Muscle layer of colon (tissue), 2 donors: ENCODE measurements around the gene MARS2.
"Not testable (repeated sequence)": the region's sequence is repeated elsewhere in the genome, so short reads cannot be mapped to it uniquely, and the experiment has no call there.

Experiments used
- H3K27ac ChIP-seq: one replicate; pipeline ENCODE4 v1.7.0; 2013; ENCODE audit warnings: low read depth, mild to moderate bottlenecking, low read length, moderate library complexity
- H3K27me3 ChIP-seq, 2 donors: one replicate each; pipeline ENCODE4 v1.7.0; 2013; ENCODE audit warnings: low read length in 2 of 2, mild to moderate bottlenecking in 2 of 2; ENCODE audit not compliant: insufficient read depth in 2 of 2, control insufficient read depth in 1 of 2
- H3K36me3 ChIP-seq: one replicate; pipeline ENCODE4 v1.7.0; 2013; ENCODE audit warnings: mild to moderate bottlenecking, low read length; ENCODE audit not compliant: insufficient read depth
- H3K4me1 ChIP-seq: one replicate; pipeline ENCODE4 v1.7.0; 2013; ENCODE audit warnings: mild to moderate bottlenecking, low read length; ENCODE audit not compliant: insufficient read depth
- H3K4me3 ChIP-seq, 2 donors: one replicate each; pipeline ENCODE4 v1.7.0; 2013; ENCODE audit warnings: low read length in 2 of 2, low read depth in 1 of 2, mild to moderate bottlenecking in 1 of 2, moderate library complexity in 1 of 2
- H3K9ac ChIP-seq: one replicate; pipeline ENCODE4 v1.7.0; 2013; ENCODE audit warnings: low read length
- H3K9me3 ChIP-seq: one replicate; pipeline ENCODE4 v1.7.0; 2013; ENCODE audit warnings: mild to moderate bottlenecking, low read length
- donor health status: abdominal sarcoma.
- donor health status: Adenocarcinoma of cecum.

The MARS2 gene

GRCh38 chr2:197707316-197708213 lies 2.4 kb downstream of the MARS2 start:
- Histone ChIP-seq H3K4me3 (peak overlapping the region in 1 of 2 donors; percentile 28), H3K4me1 (peaks cover 30% of the 10 kb centered on the region), H3K9ac (no peak overlapping the region), H3K27ac (no peak overlapping the region), H3K9me3 (no peaks in the 10 kb centered on the region), H3K27me3 (no peaks in the 10 kb centered on the region), H3K36me3 (peaks cover 4% of the 10 kb centered on the region)

GRCh38 chr2:197708331-197708730 lies 3.2 kb downstream of the MARS2 start:
- peaks cover 4% of the 10 kb centered on the region for H3K36me3 ChIP-seq
- no peaks in the 10 kb centered on the region for H3K27me3 ChIP-seq
- H3K9me3 ChIP-seq, result no peaks in the 10 kb centered on the region
- no peak overlapping the region for H3K9ac ChIP-seq
- H3K4me3 ChIP-seq, result no peak overlapping the region
- no peak overlapping the region for H3K27ac ChIP-seq
- peaks cover 30% of the 10 kb centered on the region for H3K4me1 ChIP-seq

DNA sequence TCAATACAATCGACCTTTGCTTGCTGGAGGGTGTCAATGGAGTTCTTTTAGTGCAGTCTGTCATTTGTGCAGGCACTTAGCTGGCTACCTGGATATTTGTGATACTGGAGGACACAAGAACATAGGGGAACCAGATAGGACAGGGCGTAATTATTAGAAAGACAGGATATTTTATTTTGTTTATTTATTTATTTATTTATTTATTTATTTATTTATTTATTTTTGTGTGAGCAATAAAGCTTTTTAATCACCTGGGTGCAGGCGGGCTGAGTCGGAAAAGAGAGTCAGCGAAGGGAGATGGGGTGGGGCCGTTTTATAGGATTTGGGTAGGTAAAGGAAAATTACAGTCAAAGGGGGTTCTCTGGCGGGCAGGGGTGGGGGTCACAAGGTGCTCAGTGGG lies 4.0 kb downstream of the MARS2 start:
- H3K4me1 ChIP-seq, result peaks cover 30% of the 10 kb centered on the region
- not testable (repeated sequence) for H3K27me3 ChIP-seq, H3K27ac ChIP-seq, H3K4me3 ChIP-seq, H3K9me3 ChIP-seq, H3K36me3 ChIP-seq, H3K9ac ChIP-seq

GRCh38 chr2:197710424-197711042 lies 5.4 kb downstream of the MARS2 start:
- no peak overlapping the region for H3K9ac ChIP-seq
- H3K4me3 ChIP-seq, result no peak overlapping the region
- peaks cover 30% of the 10 kb centered on the region for H3K4me1 ChIP-seq

DNA sequence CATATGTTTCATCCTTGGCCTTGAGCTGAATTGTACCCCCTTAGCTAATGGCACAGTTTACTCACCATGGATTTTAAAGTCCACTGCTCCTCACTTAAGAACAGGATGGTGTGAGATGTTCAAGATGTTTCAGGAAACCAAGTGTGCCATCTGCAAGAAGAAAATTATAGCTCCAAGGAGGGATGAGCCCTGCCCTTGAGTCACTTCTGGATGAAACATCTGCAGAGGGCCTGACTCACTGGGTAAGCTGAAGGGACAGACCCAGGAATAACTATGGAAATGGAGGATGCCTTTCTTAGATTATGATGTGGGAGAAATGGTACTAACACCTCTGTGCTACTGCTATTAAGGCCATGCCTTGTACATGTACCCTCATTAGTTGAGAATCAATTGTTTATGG lies 6.4 kb downstream of the MARS2 start:
- Histone ChIP-seq H3K9ac (no peak overlapping the region), H3K36me3 (peaks cover 4% of the 10 kb centered on the region), H3K9me3 (no peaks in the 10 kb centered on the region), H3K27me3 (no peaks in the 10 kb centered on the region), H3K4me1 (peaks cover 22% of the 10 kb centered on the region), H3K4me3 (no peak overlapping the region), H3K27ac (no peak overlapping the region)

More at GRCh38 chr2:197710424-197711042, 5.4 kb downstream of the MARS2 start:
- Histone ChIP-seq H3K27me3 (no peaks in the 10 kb centered on the region), H3K36me3 (peaks cover 4% of the 10 kb centered on the region), H3K9me3 (no peaks in the 10 kb centered on the region), H3K27ac (no peak overlapping the region)

GRCh38 chr2:197713271-197713670 lies 8.1 kb downstream of the MARS2 start:
- no peak overlapping the region for H3K9ac ChIP-seq
- peaks cover 8% of the 10 kb centered on the region for H3K4me1 ChIP-seq
- H3K4me3 ChIP-seq, result no peak overlapping the region
- H3K27me3 ChIP-seq, result no peaks in the 10 kb centered on the region
- peaks cover 4% of the 10 kb centered on the region for H3K36me3 ChIP-seq
- no peak overlapping the region for H3K27ac ChIP-seq
- H3K9me3 ChIP-seq, result no peaks in the 10 kb centered on the region

DNA sequence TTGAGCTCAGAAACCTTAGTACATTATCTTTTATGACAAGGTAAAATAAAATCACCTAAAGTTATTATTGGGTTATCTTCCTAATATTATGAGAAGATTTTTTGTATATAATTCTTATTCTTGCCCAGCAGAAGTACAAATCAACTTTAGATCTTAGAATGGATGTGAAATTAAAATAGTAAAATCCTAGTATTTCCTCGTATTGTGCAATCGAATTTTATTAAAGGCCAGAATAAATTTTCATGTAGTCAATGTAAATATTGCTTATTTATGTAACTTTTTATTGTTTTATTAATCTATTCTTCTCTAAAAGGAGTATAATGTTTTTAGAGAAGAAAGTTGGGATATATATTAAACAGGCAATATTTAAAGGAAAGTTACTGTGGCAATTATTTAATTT lies 12.7 kb downstream of the MARS2 start:
- Histone ChIP-seq H3K4me3 (no peak overlapping the region), H3K4me1 (no peaks in the 10 kb centered on the region), H3K9me3 (no peaks in the 10 kb centered on the region), H3K27me3 (no peaks in the 10 kb centered on the region), H3K27ac (no peak overlapping the region), H3K9ac (no peak overlapping the region), H3K36me3 (no peaks in the 10 kb centered on the region)

GRCh38 chr2:197727011-197727410 lies 21.8 kb downstream of the MARS2 start:
- no peaks in the 10 kb centered on the region for H3K27me3 ChIP-seq
- no peak overlapping the region for H3K4me3 ChIP-seq
- no peak overlapping the region for H3K27ac ChIP-seq
- H3K9ac ChIP-seq, result no peak overlapping the region
- H3K4me1 ChIP-seq, result no peaks in the 10 kb centered on the region
- H3K9me3 ChIP-seq, result no peaks in the 10 kb centered on the region
- no peaks in the 10 kb centered on the region for H3K36me3 ChIP-seq

DNA sequence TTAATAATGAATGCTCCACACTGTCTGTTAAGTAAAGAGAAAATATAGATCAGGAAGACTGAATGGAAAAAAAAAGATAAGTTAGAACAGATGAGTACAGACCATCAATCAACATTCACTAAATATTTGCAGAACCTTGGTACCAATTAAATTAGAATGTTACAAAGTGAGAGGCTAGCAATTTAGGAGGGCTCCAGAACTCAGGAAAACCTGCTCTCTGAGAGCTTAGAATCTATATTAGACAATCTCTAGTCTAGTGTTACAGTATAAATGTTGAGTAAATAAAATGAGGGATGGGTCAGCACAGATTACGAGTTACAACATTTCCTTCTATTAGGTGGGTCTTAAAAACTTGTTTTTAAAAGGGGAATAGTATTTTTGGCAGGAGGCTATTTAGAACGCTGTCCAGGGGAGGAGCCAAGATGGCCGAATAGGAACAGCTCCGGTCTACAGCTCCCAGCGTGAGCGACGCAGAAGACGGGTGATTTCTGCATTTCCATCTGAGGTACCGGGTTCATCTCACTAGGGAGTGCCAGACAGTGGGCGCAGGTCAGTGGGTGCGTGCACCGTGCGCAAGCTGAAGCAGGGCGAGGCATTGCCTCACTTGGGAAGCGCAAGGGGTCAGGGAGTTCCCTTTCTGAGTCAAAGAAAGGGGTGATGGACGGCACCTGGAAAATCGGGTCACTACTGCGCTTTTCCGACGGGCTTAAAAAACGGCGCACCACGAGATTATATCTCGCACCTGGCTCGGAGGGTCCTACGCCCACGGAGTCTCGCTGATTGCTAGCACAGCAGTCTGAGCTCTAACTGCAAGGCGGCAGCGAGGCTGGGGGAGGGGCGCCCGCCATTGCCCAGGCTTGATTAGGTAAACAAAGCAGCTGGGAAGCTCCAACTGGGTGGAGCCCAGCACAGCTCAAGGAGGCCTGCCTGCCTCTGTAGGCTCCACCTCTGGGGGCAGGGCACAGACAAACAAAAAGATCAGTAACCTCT lies 23.7 kb downstream of the MARS2 start:
- H3K9ac ChIP-seq, H3K27ac ChIP-seq, H3K9me3 ChIP-seq, H3K4me3 ChIP-seq, H3K27me3 ChIP-seq, H3K4me1 ChIP-seq, H3K36me3 ChIP-seq: not testable (repeated sequence)

DNA sequence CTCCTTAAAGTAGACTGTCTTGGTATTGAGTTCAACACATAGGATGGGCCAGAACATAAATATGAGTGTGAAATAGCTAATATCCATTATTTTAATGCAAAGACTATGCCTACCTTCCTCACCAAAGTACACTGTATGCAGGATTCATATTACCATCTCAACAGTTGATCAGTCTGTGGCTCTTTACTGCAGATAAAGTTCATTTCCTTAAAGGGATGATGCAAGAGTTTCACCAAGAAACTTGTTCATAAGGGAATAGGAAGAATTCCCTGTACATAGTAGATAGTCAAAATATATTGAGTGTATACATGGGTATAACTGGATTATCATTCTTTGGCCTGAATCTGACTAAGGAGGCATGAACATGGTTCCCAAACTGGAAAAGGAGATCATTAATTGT lies 35.0 kb downstream of the MARS2 start:
- Histone ChIP-seq H3K9me3 (no peaks in the 10 kb centered on the region), H3K9ac (no peak overlapping the region), H3K4me3 (no peak overlapping the region), H3K27me3 (no peaks in the 10 kb centered on the region), H3K36me3 (no peaks in the 10 kb centered on the region), H3K4me1 (no peaks in the 10 kb centered on the region), H3K27ac (no peak overlapping the region)
